NCI-H2227 treated with DMSO at 0.1 percent for 48 hours (cell line): Measurements from ENCODE around the gene FRG2C.
"Not testable (repeated sequence)": the region's sequence is repeated elsewhere in the genome, so short reads cannot be mapped to it uniquely, and the experiment has no call there.

ENCODE experiments used
- DNase-seq: peaks from one replicate; lab custom pipeline; 2025; lab: John Stamatoyannopoulos, UW

The FRG2C gene

DNA sequence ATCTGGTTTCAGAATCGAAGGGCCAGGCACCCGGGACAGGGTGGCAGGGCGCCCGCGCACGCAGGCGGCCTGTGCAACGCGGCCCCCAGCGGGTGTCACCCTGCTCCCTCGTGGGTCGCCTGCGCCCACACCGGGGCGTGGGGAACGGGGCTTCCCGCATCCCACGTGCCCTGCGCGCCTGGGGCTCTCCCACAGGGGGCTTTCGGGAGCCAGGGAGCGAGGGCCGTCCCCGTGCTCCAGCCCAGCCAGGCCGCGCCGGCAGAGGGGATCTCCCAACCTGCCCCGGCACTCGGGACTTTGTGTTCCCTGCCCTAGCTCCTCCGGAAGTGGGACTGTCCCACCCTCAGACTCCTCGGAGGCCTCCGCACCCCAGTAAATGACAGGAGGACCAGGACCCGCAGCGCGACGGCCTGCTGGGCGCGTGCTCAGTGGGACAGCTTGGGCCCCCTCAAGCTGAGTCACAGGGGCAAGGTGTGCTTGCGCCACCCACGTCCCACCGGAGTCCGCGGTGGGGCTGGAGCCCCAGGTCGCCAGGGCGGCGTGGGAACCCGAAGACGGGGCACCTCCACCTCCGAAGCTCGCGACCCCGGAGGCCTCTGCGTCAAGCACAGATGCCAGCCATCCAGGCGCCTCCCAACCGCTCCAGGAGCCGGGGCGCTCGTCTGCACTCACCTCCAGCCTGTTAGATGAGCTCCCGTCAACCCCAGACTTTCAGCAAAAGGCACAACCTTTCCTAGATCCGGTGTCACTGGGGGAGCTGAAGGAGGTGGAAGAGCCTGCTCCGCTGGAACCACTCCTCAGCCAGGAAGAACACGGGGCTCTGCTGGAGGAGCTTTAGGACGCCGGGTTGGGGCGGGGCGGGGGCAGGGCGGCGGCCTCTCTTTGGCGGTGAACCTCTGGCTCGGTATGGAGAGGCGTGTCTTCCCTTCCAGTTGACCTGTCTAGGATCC is 5.5 kb downstream of the FRG2C start:
- not testable (repeated sequence) for DNase-seq

DNA sequence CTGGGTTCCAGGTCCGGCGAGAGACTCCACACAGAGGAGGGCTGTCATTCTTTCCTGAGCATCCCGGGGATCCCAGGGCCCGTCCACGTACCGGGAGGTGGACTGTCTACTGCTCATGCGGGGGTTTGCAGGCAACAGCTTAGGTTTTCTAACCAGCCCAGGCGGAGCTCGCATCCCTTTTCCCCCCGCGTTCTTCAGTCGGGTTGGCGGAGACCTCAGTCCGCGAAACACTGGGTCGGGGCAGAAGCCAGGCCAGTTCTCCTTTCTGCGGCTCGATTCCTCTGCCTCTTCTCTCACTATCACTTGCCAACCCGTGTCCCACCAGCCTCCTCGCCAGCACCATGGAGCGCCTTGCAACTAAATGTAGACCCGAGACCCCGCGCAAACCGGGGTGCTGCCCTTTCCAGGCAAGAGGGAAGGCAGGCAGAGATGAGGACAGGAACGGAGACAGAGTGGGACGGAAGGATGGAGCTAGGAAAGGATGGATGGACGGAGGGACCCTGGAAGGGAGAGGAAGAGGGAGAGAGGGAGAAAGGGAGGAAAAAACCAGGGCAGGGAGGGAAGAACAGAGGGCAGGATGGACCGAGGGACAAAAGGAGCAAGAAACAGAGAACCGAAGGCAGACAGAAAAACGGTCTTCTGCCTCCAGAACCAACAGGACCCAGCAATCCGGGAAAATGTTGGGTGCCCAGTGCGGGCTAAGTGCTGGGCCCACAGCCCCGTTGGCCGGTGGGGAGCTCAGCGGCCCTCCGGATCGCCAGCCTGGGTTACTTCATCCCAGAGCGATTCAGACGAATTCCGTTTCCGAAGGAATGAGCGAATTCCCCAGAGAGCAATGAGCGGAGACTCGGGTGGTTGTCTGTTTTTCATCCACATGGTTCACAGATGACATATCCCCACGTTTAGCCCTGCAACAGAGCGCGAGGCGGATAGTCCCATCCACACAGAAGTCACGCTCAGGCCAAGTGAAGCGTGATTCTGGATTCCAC is 6.5 kb downstream of the FRG2C start:
- not testable (repeated sequence) for DNase-seq

DNA sequence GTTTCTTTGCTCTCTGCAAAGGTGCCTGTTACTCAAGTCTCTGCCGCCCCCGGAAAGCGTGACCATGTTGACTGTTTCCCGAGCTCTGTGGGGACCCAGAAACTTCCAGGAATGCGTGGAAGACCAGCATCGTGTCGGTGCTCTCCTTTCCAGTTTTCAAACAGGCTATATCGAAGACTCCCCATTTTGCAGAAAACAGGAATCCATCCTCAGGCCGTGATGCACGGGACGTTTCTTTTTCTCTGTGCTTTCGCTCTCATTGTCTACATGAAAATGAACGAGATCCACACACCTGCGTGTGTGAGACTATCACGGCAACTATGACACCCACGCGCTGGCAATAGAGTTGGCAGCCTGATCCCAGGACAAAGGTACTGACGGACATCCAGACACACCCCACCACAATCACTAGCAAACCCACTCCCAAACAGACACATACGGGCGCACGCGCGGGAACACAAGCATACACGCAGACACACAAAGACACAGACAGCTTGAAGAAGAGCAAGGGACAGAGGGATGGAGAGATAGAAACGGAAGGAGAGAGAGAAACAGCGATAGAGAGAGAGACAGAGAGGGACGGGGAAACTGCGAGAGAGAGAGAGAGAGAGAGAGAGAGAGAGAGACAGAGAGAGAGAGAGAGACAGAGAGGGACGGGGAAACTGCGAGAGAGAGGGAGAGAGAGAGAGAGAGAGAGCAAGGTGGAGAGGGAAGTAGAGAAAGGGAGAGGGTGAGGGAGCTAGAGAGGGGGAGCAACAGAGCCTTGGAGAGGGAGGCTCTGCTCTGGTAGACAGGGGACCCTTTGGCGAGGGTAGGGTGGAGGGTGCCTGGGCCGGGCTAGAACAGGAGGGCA is 7.4 kb downstream of the FRG2C start:
- not testable (repeated sequence) for DNase-seq

DNA sequence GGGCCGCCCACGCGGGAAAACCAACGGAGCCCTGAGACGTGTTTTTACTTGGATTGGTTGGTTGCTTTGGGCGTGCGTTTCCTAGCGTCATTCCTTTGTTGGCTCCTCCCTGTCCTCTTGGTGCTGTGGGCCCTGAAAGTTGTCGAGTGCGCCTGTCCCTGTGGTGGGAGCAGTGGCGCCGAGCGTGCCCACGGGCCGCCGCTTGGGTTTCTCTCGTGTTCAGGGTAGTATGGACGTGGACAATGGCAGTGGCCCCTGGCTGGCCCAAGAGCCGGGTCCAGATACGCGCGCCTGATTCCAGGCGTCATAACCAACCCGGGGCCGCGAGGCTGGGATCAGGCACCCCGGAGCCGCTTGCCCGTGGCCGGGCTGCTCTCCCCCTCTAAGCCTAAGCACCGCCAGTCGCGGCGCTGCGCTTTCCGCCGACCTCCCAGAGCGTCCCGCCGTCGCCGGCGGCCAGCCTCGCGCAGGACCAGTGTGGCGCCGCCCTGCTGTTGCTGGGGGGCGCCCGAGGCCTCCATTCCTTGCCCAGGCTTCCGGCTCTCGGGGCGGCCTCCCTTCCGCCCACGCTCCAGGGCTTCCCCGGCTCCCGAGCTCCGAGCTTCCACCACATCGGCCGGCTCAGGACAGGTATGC is 8.1 kb downstream of the FRG2C start:
- not testable (repeated sequence) for DNase-seq

DNA sequence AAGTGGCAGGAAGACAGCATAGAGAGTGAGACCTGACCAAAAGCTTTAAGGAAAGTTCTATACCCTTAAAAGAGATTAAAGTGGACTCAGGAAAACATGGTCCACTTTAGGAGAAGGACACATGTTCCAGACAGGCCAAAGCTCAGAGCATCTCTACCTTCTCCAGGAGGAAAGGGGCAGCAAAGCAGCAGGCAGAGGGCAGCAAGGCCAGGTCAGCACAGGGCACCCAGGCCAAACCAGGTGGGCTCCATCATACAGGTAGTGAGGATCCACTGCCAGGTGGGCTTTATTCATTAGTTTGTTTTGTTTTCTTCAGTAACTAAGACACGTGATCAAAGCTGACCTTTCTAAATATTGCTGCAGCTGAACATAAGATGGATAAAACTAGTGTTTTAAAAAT is 19.8 kb downstream of the FRG2C start:
- DNase-seq, result not testable (repeated sequence)

DNA sequence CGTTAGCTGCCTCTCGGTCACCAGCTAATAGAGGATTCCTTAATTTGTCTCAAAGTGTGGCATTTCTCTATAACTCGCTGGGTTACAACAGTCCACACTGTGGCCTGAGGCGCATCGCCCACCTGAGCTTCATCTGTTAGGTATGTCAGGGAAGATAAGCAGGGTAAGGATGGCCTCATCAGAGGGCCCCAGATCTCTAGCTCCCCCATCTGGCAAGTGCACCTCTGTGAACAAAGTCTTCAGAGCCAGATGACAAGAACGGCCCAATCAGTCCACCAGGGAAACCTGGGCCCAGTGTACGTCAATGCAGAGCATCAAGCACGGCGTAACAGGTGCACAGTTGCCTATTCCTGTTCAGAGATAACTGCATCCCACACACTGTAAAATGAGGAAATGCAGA is 23.2 kb downstream of the FRG2C start:
- DNase-seq, result no peak

DNA sequence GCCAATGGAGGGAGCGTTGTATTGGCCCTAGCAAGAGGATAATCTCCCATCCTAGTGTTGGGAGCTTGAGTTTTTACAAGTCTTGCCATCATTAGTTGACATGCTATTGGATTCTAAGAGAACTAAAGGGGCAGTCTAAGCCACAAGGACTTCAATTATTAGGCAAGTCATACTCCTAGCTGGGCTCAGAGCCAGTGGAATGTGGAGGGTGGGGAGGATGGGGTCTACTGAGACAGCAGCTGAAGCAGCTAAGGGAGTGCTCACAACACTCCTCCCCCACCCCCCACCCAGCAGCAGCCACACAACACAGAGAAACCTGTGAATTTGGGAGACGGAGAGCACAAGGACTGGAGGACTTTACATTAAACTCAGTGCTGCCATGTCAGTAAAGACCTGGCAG is 27.9 kb downstream of the FRG2C start:
- no peak for DNase-seq
